Measurements from ENCODE around the gene THAP2. TPM values are rescaled to one million over a fixed set of nuclear protein-coding genes. Genes with fewer than 3 reads are reported as not detected.

THAP2 gene
- 3.6 TPM for polyA plus RNA-seq (2013, experiment 1 of 2)
- polyA plus RNA-seq (2013, experiment 2 of 2), result 3.3 TPM

DNA sequence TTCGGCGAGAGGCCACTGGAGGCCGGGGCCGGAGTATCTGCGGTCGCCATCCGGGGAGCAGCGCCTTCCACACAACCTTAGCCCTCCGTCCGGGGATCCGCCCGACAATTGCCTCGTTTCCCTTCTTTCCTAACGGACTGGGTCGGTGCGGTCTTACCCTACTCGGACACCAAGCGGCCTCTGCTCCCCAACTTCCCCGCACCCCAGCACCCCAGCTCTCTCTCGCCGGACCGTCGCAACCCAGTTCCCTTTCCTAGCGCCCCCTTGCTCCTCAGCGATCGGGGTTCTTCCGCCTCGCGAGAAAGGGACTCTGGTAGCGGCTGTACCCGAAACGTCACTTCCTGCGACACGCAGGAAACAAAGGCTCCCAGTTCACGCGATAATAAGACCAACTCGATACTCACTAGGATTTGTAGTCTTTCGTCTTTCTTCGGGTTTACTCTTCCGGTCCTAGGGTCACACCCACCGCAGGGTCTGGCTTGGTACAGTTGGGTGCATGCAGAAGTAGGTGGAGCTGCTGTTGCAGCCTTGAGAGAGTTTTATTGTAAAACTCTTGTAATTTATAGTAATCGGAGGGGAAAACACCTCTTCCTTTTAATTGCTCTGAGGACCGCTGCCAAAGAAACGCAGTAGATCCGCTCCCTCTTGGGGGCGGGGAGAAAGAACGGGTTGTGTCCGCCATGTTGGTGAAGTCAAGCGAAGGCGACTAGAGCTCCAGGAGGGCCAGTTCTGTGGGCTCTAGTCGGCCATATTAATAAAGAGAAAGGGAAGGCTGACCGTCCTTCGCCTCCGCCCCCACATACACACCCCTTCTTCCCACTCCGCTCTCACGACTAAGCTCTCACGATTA is at the start of gene THAP2, which contains the start of gene ZFC3H1:
THAP2 (plus strand) TSS at position 741 of the 850 bp plus-strand sequence. CDS start 209 bp downstream, outside the sequence.
ZFC3H1 (minus strand) TSS at position 288 of the 850 bp plus-strand sequence; CDS start at position 50, 238 bp downstream.
- no CpG with 5 or more reads among the region's 57 CpGs for WGBS (ENCODE audit: extremely low coverage, insufficient coverage, low lambda C conversion rate)
- peak within 1 kb of the TSS; percentile 32 for H3K23ac ChIP-seq (ENCODE audit: low read length)

DNA sequence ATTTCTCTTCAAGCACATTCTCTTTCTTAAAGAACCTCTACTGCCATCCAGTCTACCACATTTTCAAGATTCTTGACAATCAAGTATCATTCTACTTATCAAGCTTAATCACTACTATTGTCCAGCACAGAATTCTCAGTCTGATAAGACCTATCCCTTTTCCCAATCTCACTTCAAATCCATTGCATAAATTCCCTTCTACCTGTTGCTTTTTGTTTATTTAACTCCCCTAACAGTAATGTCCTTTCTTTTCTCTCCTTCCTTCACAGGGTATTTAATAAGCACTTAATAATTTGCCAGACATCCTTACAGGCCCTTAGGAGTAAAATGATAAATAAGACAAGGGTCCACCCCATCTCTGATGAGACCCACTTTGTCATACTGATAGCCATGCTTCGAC is 42.2 kb upstream of the THAP2 start:
- H3K27me3 ChIP-seq (ENCODE audit: insufficient read depth, low read length, poor library complexity), result no peaks in the 10 kb centered on the region
- no peaks in the 10 kb centered on the region for H3K79me2 ChIP-seq (ENCODE audit: control insufficient read depth, insufficient read depth, low read length)
- H2AK5ac ChIP-seq (ENCODE audit: low read length), result no peak overlapping the region
- H3K4ac ChIP-seq (ENCODE audit: low read depth, low read length), result no peak overlapping the region
- no peaks in the 10 kb centered on the region for H3K4me1 ChIP-seq (ENCODE audit: control insufficient read depth, low read depth, low read length)
- no peak overlapping the region for H3K4me2 ChIP-seq (ENCODE audit: low read length)
- peaks cover 3% of the 10 kb centered on the region for H3K36me3 ChIP-seq (ENCODE audit: control insufficient read depth, insufficient read depth, low read length)
- H3K79me1 ChIP-seq (ENCODE audit: low read length), result no peaks in the 10 kb centered on the region
- no peak overlapping the region for H4K8ac ChIP-seq (ENCODE audit: low read depth, low read length)
- no peak overlapping the region for H3K56ac ChIP-seq (ENCODE audit: low read length)
- no peak overlapping the region for H3K4me3 ChIP-seq (ENCODE audit: low read length)
- H3K27ac ChIP-seq (ENCODE audit: low read depth, low read length), result peak overlapping the region; percentile 57
- peak; percentile 33 for DNase-seq
- no peak overlapping the region for H2BK120ac ChIP-seq (ENCODE audit: low read depth, low read length)
- WGBS (ENCODE audit: extremely low coverage, insufficient coverage, low lambda C conversion rate), result no CpG with 5 or more reads among the region's 1 CpG
- no peak overlapping the region for H4K5ac ChIP-seq (ENCODE audit: low read length)
- H3K9ac ChIP-seq (ENCODE audit: low read length), result no peak overlapping the region
- no peak overlapping the region for H3K18ac ChIP-seq (ENCODE audit: low read length)
- no peak overlapping the region for H3K23ac ChIP-seq (ENCODE audit: low read length)
- H2BK15ac ChIP-seq (replicated peaks; ENCODE audit: low read depth), result no peak overlapping the region
- H2BK5ac ChIP-seq (ENCODE audit: low read length), result no peak overlapping the region

More for the DNA sequence above, at the start of gene THAP2, which contains the start of gene ZFC3H1:
- Histone ChIP-seq H3K79me2 (ENCODE audit: control insufficient read depth, insufficient read depth, low read length) (peaks cover 25% of the 10 kb centered on the region), H3K4me2 (ENCODE audit: low read length) (peak within 1 kb of the TSS; percentile 49), H3K4me3 (ENCODE audit: low read length) (peak within 1 kb of the TSS; percentile 97), H2BK5ac (ENCODE audit: low read length) (peak within 1 kb of the TSS; percentile 68), H3K27me3 (ENCODE audit: insufficient read depth, low read length, poor library complexity) (no peaks in the 10 kb centered on the region), H3K4ac (ENCODE audit: low read depth, low read length) (peak within 1 kb of the TSS; percentile 22), H4K5ac (ENCODE audit: low read length) (peak within 1 kb of the TSS; percentile 35), H4K8ac (ENCODE audit: low read depth, low read length) (no peak within 1 kb of the TSS), H3K27ac (ENCODE audit: low read depth, low read length) (peak within 1 kb of the TSS; percentile 87), H3K9ac (ENCODE audit: low read length) (peak within 1 kb of the TSS; percentile 99), H3K79me1 (ENCODE audit: low read length) (peaks cover 2% of the 10 kb centered on the region), H2AK5ac (ENCODE audit: low read length) (peak within 1 kb of the TSS; percentile 20), H2BK15ac (replicated peaks; ENCODE audit: low read depth) (no peak within 1 kb of the TSS), H3K4me1 (ENCODE audit: control insufficient read depth, low read depth, low read length) (peaks cover 2% of the 10 kb centered on the region), H2BK120ac (ENCODE audit: low read depth, low read length) (no peak within 1 kb of the TSS), H3K18ac (ENCODE audit: low read length) (peak within 1 kb of the TSS; percentile 65), H3K56ac (ENCODE audit: low read length) (peak within 1 kb of the TSS; percentile 99), H3K36me3 (ENCODE audit: control insufficient read depth, insufficient read depth, low read length) (no peaks in the 10 kb centered on the region)
- DNase-seq, result peak; percentile 100

DNA sequence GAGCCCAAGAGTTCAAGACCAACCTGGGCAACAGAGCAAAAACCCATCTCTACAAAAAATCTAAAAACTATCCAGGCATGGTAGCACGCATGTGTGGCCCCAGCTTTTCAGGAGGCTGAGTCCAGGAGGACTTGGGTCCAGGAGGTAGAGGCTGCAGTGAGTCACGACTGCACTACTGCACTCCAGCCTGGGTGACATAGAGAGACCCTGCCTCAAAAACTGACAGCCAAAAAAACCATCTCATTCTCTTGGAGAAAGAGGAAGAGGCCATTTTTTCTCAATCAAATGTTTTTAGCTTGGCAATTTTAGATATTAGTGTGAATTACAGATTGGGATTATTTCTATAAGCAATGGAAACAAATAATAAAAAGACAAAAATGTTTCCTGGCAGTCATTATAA is 38.6 kb upstream of the THAP2 start:
- Histone ChIP-seq H3K4ac (ENCODE audit: low read depth, low read length) (no peak overlapping the region), H3K18ac (ENCODE audit: low read length) (no peak overlapping the region), H2AK5ac (ENCODE audit: low read length) (no peak overlapping the region), H3K79me2 (ENCODE audit: control insufficient read depth, insufficient read depth, low read length) (no peaks in the 10 kb centered on the region), H3K56ac (ENCODE audit: low read length) (no peak overlapping the region), H3K23ac (ENCODE audit: low read length) (no peak overlapping the region), H2BK5ac (ENCODE audit: low read length) (no peak overlapping the region), H3K79me1 (ENCODE audit: low read length) (no peaks in the 10 kb centered on the region), H3K4me1 (ENCODE audit: control insufficient read depth, low read depth, low read length) (no peaks in the 10 kb centered on the region), H2BK120ac (ENCODE audit: low read depth, low read length) (no peak overlapping the region), H3K27me3 (ENCODE audit: insufficient read depth, low read length, poor library complexity) (no peaks in the 10 kb centered on the region), H3K4me3 (ENCODE audit: low read length) (no peak overlapping the region), H3K4me2 (ENCODE audit: low read length) (no peak overlapping the region), H4K8ac (ENCODE audit: low read depth, low read length) (no peak overlapping the region), H3K27ac (ENCODE audit: low read depth, low read length) (no peak overlapping the region), H3K9ac (ENCODE audit: low read length) (no peak overlapping the region), H2BK15ac (replicated peaks; ENCODE audit: low read depth) (no peak overlapping the region), H4K5ac (ENCODE audit: low read length) (no peak overlapping the region), H3K36me3 (ENCODE audit: control insufficient read depth, insufficient read depth, low read length) (peaks cover 7% of the 10 kb centered on the region)
- DNase-seq, result no peak
- WGBS (ENCODE audit: extremely low coverage, insufficient coverage, low lambda C conversion rate), result no CpG with 5 or more reads among the region's 2 CpGs

DNA sequence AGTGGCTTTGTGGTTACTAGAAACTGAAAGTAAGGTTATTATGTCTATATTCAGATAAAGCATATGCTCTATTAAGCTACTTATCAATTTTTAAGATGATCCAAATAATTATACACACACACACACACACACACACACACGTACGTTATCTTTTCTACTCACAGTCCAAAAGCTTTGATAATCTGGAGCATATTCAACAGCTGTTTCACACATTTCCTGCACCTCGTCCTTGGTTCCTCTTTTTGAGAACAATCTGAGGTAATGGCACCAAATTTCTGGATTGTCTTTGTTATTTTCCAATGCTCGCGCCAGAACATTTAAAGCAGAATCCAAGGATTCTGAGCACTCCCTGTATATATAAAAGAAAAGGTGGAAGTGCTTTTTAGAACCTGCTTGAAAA is 38.0 kb upstream of the THAP2 start:
- H3K56ac ChIP-seq (ENCODE audit: low read length), result no peak overlapping the region
- no peak overlapping the region for H2BK15ac ChIP-seq (replicated peaks; ENCODE audit: low read depth)
- H3K79me2 ChIP-seq (ENCODE audit: control insufficient read depth, insufficient read depth, low read length), result no peaks in the 10 kb centered on the region
- H3K18ac ChIP-seq (ENCODE audit: low read length), result no peak overlapping the region
- H4K8ac ChIP-seq (ENCODE audit: low read depth, low read length), result no peak overlapping the region
- no peak for DNase-seq
- WGBS (ENCODE audit: extremely low coverage, insufficient coverage, low lambda C conversion rate), result no CpG with 5 or more reads among the region's 5 CpGs
- H3K23ac ChIP-seq (ENCODE audit: low read length), result no peak overlapping the region
- H3K27me3 ChIP-seq (ENCODE audit: insufficient read depth, low read length, poor library complexity), result no peaks in the 10 kb centered on the region
- H3K4me3 ChIP-seq (ENCODE audit: low read length), result no peak overlapping the region
- H3K9ac ChIP-seq (ENCODE audit: low read length), result no peak overlapping the region
- H2BK5ac ChIP-seq (ENCODE audit: low read length), result no peak overlapping the region
- H3K27ac ChIP-seq (ENCODE audit: low read depth, low read length), result no peak overlapping the region
- no peaks in the 10 kb centered on the region for H3K4me1 ChIP-seq (ENCODE audit: control insufficient read depth, low read depth, low read length)
- no peaks in the 10 kb centered on the region for H3K79me1 ChIP-seq (ENCODE audit: low read length)
- no peak overlapping the region for H3K4me2 ChIP-seq (ENCODE audit: low read length)
- H3K4ac ChIP-seq (ENCODE audit: low read depth, low read length), result no peak overlapping the region
- H2AK5ac ChIP-seq (ENCODE audit: low read length), result no peak overlapping the region
- H4K5ac ChIP-seq (ENCODE audit: low read length), result no peak overlapping the region
- no peak overlapping the region for H2BK120ac ChIP-seq (ENCODE audit: low read depth, low read length)
- H3K36me3 ChIP-seq (ENCODE audit: control insufficient read depth, insufficient read depth, low read length), result peaks cover 7% of the 10 kb centered on the region

DNA sequence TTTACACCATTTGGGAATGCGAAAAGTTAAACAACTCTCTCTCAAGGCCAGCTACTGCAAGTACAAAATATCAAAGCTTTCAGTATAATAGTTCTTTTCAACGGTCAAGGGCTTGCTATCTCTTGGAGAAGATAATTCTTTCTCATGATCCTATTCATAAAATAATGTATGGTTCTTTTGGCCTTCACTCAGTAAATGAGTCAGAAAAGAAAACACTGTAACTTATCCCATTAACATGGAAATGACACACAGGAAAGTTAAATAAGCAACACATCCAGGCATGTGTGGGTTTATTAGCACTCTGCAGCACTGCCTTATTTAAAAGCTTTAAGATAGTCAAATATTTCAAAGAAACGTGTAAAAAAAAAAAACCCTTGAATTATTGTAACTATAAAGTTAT is 37.3 kb upstream of the THAP2 start:
- H3K4me1 ChIP-seq (ENCODE audit: control insufficient read depth, low read depth, low read length), result no peaks in the 10 kb centered on the region
- WGBS (ENCODE audit: extremely low coverage, insufficient coverage, low lambda C conversion rate), result no CpG with 5 or more reads among the region's 3 CpGs
- DNase-seq, result no peak
- no peak overlapping the region for H3K4ac ChIP-seq (ENCODE audit: low read depth, low read length)
- no peak overlapping the region for H3K23ac ChIP-seq (ENCODE audit: low read length)
- no peak overlapping the region for H3K18ac ChIP-seq (ENCODE audit: low read length)
- H4K5ac ChIP-seq (ENCODE audit: low read length), result no peak overlapping the region
- no peak overlapping the region for H3K56ac ChIP-seq (ENCODE audit: low read length)
- no peak overlapping the region for H2BK5ac ChIP-seq (ENCODE audit: low read length)
- H3K36me3 ChIP-seq (ENCODE audit: control insufficient read depth, insufficient read depth, low read length), result peaks cover 7% of the 10 kb centered on the region
- no peak overlapping the region for H3K4me2 ChIP-seq (ENCODE audit: low read length)
- no peak overlapping the region for H4K8ac ChIP-seq (ENCODE audit: low read depth, low read length)
- no peaks in the 10 kb centered on the region for H3K27me3 ChIP-seq (ENCODE audit: insufficient read depth, low read length, poor library complexity)
- no peaks in the 10 kb centered on the region for H3K79me1 ChIP-seq (ENCODE audit: low read length)
- no peak overlapping the region for H2BK15ac ChIP-seq (replicated peaks; ENCODE audit: low read depth)
- H2AK5ac ChIP-seq (ENCODE audit: low read length), result no peak overlapping the region
- H2BK120ac ChIP-seq (ENCODE audit: low read depth, low read length), result no peak overlapping the region
- H3K4me3 ChIP-seq (ENCODE audit: low read length), result no peak overlapping the region
- H3K27ac ChIP-seq (ENCODE audit: low read depth, low read length), result no peak overlapping the region
- H3K79me2 ChIP-seq (ENCODE audit: control insufficient read depth, insufficient read depth, low read length), result no peaks in the 10 kb centered on the region
- H3K9ac ChIP-seq (ENCODE audit: low read length), result no peak overlapping the region
